Germinal center (tissue), 1 donor: ENCODE results near the gene DUS3L.
"Not testable (repeated sequence)": the region's sequence is repeated elsewhere in the genome, so short reads cannot be mapped to it uniquely, and the experiment has no call there.

ENCODE experiments used
- DNase-seq: peaks from one replicate; pipeline ENCODE4 v3.0.0; 2012; ENCODE audit warnings: mixed read lengths, low spot score

DUS3L gene

DNA sequence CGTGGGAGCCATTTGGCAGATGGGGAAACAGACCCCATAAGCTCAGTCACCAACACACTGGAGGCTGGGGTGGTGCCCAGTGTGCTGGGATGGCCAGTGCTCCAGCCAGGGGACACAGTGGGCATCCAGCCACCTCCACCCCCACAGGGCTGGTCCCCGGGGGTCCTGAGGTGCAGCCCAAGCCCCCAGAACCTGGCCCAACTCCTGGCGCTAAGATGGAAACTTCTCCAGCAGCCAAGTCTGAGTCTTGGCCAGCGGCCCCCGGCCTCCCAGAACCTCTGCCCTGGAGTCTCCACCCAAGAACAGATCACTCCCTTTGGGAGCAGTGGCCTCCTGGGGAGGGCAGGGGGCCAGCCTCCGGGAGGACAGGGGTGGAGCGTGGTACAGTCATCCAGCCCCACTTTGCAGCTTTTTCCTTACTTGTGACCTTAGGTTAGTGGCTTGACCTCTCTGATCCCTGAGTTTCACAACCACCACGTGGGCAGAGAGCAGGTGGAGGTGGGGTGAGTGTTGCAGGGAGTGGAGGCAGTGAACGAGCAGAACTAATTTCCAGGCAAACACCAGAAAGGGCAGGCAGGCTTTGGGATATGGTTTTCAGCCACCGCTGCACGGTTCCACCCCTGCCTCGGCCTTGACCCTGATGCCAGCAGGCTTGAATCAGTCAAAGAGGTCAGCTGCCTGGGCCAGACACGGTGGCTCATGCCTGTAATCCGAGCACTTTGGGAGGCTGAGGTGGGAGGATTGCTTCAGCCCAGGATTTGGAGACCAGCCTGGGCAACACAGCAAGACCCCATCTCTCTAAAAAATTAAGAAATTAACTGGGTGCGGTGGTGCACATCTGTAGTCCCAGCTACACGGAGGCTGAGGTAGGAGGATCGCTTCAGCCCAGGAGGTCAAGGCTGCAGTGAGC is 9.7 kb upstream of the DUS3L start:
- DNase-seq: no peak

DNA sequence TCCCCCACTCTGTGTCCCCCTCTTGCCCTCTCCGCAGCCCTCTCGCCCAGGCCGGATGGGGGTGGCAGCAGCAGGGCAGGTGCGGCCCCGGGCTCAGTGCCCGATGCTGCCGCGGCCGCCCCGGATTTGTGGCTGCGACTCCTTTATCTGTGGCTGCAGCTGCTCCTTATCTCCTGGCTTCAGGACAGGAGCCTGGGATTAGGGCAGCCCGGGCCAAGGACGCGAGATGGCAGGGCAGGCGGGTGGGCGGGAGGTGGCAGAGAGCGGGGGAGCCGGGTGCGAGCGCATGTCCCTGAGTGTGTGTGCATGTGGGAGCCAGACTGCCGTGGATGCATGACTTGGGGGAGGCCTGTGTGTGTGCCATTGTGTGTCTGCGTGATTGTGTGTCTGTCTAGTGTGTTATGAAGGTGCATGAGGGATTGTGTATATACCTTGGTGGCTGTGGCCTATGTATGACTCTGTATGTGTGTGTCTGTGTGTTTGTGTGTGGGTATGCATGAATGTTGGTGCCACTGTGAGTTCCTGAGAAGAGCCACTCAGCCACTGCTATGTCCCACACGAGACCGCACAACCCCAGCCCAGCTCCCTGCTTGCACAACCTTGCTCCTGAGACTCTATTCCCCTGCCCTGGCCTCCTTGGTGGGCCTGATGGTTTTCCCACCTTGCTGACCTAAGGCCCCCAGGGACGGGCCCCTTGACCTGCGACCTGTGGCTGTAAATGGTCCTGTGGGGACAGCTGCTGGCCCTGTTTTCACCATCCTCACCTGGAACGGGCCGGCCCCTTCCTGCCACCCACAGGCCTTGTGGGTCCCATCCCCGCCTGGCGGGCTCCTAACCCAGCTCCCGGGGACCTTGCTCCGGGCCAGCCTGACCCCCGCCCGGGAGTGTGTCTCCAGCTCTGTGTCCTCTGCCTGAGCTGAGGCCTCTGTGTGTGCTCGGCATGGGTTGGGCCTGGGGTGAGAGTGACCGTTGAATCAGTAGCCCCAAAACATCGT is 8.6 kb upstream of the DUS3L start:
- no peak for DNase-seq

DNA sequence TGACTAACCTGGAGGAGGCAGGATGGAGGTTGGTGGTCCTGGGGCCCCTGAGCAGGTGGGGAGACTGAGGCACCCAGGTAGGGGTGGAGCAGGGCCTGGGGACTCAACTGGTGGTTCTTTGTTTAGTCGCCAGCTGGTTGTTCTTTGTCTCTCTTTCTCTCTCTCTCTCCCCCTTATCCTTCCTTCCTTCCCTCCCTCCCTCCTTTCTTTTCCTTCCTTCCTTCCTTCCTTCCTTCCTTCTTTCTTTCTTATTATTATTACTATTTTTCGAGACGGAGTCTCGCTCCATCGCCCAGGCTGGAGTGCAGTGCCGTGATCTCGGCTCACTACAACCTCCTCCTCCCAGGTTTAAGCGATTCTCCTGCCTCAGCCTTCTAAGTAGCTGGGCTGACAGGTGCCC is 7.3 kb upstream of the DUS3L start:
- no peak for DNase-seq

DNA sequence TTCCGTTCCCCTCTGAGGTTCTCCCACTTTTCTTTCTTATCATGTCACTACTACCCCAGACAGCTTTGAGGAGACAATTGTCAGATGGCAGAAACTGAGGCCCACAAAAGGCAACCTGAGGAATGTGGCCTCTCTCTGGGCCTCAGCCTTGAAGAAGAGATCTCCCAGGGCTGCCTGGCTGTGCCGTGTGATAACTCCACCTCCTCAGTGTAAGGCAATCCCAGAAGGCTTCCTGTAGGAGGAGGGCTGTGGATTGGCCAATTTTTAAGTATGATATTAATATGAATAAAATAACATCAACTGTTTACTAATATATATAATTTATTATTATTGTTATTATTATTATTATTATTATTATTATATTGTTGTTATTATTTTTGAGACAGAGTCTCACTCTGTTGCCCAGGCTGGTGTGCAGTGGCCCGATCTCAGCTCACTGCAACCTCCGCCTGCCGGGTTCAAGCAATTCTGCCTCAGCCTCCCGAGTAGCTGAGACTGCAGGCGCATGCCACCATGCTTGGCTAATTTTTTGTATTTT is 4.5 kb upstream of the DUS3L start:
- no peak for DNase-seq

DNA sequence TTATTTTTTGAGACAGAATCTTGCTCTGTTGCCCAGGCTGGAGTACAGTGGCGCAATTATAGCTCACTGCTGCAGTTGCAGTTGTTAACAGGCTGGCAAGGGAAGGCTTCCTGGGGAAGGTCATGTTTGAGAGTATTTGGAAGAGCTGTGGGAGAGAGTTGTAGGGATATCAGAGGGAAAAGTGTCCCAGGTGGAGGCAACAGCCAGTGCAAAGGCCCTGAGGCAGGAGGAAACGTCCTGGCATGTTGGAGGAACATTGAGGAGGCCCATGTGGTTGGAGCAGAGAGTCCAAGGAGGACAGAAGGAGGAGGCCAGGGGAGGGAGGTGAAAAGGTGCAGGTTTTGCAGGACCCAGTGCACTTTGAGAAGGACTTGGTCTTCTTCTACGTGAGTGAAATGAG is 2.2 kb upstream of the DUS3L start:
- no peak for DNase-seq

DNA sequence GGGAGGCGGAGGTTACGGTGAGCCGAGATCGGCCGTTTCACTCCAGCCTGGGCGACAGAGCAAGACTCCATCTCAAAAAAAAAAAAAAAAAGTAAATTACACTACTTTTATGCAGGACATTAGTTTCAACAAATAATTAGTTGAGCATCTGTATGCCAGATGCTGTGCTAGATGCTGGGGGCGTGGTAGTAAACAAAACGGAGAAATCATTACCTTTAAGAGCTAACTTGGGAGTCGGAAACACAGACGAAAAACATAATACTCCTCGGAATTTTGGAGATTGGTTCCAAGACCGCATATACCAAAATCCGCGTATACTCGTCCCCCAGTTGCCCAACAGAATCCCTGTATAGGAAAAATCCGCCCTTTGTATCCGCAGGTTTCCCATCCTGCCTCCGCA is 1.3 kb upstream of the DUS3L start:
- no peak for DNase-seq

DNA sequence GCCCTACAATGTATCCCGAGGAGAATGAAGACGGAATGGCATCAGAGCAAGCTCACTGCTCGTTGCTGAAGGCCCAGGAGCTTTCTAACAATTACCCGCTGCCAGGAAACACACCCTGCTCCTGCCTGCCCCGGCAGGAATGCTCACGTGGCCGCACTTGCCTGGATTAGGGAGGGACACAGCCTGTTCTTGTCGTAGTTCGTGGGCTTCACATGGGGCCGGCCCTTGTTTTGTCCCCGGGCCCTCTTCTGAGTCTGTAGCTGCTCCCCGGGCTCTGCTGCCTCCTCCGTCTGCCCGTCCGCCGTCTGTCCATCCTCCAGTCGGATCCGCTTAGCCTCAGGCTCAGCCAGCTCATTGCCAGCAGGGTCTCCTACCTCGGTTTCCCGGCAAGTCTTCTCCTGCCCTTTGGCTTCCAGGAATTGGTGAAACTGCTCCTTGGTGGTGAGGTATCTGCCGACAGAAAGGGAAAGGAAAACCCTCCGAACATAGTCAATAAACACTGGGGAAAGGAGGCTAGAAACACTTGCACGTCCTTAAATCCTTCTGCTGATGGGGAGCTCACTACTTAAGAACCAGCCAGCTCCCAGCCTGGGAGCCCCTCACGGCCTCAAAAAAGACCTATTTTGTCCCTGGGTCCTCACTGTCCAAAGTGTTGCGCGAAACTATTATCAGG is 941 bp downstream of the DUS3L start:
- DNase-seq: no peak

DNA sequence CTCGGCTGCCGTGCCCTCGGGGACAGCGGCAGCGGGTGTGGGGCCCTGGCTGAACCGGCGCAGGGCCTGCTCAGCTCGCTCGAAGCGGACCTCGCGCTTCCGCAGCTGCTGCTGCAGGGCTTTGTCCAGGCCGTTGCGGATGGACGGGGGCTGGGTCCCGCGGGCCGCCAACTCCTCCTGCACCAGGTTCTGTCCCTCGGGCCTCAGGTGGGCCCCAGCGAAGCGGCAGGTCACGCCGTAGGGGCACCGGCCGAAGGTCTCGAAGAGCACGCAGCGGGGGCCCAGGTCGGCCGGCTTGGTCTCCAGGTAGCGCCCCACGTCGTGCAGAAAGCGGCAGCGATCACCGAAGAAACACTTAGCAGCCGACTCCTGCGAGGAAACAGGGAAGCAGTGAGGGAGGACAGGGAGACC is 1.6 kb downstream of the DUS3L start:
- DNase-seq: no peak

DNA sequence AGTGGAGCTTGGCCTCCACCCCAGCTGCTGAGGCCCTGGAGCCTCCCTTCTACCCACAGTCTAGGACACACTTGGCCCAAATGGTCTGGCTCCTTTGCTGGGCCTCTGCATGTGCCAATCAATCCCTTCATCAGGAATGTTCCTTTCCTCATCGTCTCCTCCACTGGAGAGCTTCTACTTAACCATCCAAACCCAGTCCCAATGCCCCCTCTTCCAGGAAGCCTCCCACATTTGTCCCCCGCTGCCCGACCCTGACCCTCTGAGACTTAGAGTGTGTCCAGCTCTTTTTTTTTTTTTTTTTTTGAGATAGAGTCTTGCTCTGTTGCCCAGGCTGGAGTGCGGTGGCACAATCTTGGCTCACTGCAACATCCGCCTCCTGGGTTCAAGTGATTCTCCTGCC is 2.5 kb downstream of the DUS3L start:
- DNase-seq: no peak

DNA sequence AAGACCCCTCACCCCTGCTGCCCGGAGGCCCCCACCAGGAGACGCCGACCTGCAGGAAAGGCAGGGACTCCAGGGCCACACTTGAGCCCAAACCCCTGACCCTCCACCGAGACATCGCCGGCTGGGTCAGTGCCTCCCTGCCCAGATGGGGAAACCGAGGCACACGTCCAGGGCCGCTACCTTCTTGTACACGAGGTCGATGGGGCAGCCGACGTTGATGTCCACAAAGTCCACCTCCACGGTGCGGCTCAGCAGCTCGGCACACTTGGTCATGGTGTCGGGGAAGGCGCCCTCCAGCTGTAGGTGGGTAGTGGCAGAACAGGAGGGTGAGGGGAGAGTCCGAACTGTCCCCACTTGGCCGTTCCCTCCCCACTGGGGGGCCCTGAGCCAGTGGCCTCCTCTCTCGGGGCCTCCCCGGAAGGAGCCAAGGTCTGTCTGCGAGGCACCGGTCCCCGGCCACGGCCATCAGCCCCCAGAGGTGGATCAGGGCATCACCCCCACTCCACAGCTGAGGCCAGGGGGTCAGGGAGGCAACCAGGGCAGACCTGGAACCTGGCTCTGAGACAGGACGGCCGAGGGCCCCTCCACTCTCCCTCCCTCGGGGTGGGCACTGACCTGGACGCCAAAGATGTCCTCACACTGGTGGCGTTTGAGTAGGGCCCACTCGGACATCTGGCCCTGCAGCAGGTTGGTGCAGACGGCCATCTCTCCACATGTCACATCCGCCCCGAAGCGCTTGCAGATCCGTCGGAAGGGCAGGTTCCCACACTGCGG is 3.4 kb downstream of the DUS3L start:
- no peak for DNase-seq

DNA sequence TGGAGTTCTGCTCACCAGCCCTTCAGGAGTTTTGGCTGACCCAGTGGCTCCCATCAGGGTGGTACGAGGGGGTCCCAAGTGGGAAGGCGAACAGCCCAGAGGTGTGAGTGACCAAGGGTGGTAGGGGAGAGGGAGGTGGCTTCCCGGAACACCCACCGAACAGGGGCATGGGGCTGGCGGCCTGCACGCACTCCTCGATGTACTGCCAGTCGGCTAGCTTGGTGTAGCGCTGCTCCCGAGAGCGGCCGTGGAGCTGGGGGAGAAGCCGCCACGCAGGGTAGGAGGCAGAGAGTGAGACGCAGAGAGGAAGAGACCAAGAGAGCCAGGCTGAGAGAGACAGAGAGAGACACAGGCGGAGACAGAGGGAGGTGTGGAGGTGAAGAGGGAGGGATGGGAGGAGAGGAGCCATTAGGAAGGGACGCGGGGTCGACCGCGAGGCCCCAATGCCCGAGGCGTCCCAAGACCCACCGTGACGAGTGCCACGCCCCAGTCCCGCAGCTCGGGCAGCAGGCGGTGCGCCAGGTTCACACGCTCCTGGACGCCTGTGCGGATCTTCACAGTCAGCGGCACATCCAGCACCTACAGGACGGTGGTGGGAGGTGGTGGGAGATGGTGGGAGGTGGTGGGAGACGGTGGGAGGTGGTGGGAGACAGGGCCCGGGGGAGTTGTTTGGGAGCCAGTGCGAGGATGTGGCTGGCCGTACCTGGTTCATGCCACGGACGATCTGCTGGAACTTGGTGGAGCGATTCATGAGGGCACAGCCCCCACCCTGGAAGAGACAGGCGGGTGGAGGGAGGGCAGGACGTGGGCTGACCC is 4.2 kb downstream of the DUS3L start:
- DNase-seq: no peak

DNA sequence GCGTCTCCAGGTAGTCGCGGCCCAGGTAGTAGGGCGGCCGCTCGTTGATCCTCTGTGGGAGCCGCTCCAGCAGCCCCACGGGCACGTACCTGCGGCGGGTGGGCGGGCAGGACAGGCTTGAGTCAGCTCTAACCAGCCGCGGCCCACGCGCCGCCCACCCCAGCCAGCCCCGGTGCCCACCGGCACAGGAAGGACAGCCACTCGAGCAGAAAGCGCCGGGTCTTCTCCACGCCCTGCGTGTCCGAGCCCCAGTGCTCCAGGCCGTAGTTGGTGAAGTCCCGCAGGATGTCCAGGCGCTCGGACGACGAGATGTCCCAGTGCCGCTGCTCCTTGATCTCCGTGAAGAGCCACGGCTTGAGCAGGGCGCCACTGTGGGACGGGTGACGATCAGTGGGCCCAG is 5.5 kb downstream of the DUS3L start:
- DNase-seq: no peak

DNA sequence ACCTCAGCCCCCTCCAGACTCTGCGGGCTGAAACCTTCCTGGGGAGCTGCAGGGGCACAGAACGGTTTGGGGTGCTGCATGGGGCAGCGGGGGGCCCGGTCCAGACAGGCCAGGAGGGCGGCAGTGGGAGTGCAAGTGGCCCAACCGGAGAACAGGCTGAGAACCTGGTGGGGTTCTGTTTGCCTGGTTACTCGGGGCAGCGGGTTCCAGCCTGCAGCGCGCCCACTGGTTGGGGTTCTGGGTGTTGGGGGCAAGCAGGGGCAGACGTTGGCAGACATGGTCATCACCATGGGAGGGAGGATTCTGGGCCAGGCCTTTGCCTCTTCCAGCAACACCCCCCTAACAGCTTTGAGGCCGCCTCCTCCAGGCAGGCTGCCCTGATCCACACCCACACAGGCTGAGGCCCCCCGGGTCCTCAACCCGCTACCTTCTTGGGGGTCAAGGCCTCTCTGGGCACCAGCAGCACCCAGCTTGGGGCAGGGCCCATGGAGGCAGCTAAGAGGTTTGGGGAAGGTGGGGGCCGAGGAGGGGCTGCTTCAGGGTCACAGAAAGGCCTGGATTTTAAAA is 6.3 kb downstream of the DUS3L start, which contains the start of gene PRR22:
PRR22 (minus strand) TSS at position 166 of the 567 bp plus-strand sequence; CDS start at position 80, 86 bp downstream.
- no peak for DNase-seq

DNA sequence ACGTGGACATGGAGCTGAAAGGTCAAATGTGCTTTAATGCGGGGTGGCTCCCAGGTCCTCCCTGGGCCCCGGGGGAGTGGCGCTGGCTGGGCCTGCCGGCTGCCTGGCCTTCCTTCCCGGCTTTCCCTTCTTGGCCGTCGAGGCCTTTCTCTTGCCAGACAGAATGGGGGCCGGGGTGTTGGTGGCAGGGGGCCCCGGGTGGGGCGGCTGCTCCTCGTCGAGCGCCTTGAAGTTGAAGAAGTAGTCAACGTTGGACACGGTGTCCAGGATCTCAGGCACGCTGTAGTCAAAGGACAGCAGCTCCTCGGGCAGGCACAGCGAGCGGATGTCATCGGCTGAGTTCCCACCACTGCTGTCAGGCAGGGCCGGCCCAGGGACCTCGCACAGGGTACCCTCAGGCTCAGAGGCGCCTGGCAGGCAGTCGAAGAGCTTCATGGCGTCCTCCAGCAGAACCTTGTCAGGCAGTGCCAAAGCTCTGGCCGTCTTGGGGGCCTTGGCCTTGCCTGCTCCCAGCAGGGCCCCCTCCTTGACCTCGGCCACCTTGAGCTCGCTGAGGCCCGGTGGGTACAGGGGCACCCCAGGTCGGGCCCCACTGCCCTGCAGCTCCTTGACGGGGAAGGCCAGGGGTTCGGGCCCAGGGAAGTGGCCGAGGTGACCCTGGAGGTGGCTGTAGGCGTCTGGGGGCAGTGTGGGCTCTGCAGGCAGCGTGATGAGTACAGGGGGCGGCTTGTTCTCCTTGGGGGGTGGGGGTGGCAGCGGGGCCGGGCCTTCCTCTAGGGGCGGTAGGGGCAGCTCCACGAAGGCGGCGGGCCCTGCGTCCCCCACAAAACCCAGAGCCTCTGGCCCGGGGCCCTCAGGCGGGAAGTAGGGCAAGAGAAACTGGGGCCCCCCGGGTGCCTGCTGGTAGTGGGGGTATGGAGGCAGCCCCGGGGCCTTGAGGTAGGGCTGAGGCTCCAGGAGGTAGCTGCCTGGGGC is 7.7 kb downstream of the DUS3L start:
- DNase-seq: no peak

DNA sequence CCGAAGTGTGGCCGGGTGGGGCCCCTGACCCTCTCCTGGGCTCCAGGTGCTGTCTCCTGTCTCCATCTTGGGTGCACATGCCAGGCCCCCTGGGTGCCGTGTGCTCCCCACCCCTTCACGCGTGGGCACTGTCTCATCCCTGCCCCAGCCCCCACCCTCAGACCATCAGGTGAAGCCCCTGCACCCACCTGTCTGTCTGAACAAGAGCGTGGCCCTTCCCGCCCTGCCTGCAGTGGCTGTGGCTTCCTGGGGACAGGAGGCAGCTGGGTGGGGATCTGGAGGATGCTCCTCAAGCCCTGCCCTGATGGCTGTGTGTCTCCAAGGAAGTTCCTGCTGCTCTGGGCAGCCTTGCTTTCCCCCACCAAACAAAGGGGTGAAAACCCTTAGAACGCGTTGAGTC is 8.6 kb downstream of the DUS3L start:
- no peak for DNase-seq

DNA sequence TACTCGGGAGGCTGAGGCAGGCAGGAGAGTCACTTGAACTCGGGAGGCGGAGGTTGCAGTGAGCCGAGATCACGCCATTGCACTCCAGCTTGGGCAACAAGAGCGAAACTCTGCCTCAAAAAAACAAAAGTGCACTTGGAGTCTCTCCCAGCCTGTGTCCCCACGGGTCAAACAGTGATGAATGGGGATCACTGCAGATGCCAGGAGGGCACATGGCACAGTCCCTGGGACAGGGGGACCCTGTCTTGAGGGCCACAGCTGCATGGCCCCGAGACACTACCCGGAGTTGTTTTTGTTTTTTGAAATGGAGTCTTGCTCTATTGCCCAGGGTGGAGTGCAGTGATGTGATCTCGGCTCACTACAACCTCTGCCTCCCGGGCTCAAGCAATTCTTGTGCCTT is 10.0 kb downstream of the DUS3L start:
- DNase-seq: not testable (repeated sequence)

DNA sequence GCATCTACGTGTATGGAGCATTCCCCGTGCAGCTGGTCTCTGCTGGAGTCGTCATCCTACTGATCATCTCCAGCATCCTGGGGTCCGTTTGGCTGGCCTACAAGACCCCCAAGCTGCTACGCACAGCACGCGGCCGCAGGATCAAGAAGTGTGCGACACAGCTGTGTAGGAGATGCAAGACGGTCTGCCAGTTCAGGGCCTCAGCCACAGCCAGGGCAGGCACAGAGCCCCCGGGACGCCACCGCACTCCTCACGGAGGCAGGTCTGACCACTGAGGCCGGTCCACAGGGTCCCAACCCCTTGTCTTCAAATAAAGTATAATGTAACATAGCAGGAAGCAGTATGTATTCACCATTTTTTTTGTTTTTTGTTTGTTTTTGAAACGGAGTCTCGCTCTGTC is 12.6 kb downstream of the DUS3L start:
- DNase-seq: no peak

DNA sequence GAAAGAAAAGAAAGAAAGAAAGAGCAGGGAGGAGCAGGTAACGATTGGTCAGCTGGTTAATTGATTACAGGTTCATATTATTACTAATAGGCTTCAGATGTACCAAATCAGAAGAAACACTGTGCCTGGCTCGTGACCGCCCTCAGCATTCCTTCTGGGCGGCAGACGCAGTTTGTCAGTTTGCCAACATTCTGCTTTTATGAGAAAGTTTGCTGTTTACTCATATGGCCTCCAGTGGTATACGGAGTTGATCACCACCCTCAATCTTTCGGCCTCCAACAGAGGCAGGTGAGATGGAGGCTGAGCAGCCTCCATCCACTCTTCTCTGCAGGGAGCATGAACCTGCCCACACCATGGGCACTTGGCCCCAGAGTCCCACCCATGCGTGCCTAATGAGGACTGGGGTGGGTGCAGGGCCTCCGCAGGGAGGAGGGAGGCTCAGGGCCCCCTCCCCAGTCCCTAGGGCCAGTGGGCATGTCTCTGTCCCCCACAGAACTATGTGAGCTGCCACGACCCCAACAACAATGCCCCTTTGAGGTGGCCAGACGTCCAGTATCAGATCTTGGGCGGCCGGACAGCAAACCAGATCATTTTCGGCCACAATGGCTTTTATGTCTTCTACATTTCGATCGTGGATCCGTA is 15.2 kb downstream of the DUS3L start:
- no peak for DNase-seq
